HepG2 (cell line): Measurements from ENCODE around the gene BDP1. TPM values are rescaled to one million over a fixed set of nuclear protein-coding genes. Genes with fewer than 3 reads are reported as not detected.
A peak's percentile ranks its signal among the peaks of the same experiment; 100 is the strongest.

Experiments used
- ATF7-NPFF ChIP-seq: sonication (generic); formaldehyde crosslinking; IDR thresholded peaks from 2 replicates; pipeline ENCODE4 v1.8.1; 2023; ENCODE audit warnings: mild to moderate bottlenecking, low read depth, missing genetic modification reagents, moderate library complexity
- ELF3 ChIP-seq: IDR thresholded peaks from 2 replicates; pipeline ENCODE4 v1.6.1; 2016; ENCODE audit warnings: missing genetic modification reagents, missing compliant biosample characterization
- FIP1L1 ChIP-seq: fragments of 200-400 bp; formaldehyde crosslinking; IDR thresholded peaks from 2 replicates; pipeline ENCODE4 v1.6.1; 2018; ENCODE audit warnings: low read depth, mild to moderate bottlenecking, low read length, moderate library complexity, borderline replicate concordance; ENCODE audit not compliant: insufficient read depth
- FOXK1 ChIP-seq: sonication (generic); formaldehyde crosslinking; IDR thresholded peaks from 2 replicates; pipeline ENCODE4 v1.4.0; 2020; ENCODE audit warnings: low read depth, missing genetic modification reagents, borderline replicate concordance
- FOXK2 ChIP-seq: fragments of 450-650 bp; IDR thresholded peaks from 2 replicates; pipeline ENCODE4 v1.6.1; 2016
- NFKB2 ChIP-seq: sonication (generic); formaldehyde crosslinking; IDR thresholded peaks from 2 replicates; pipeline ENCODE4 v1.4.0; 2020; ENCODE audit warnings: missing genetic modification reagents, borderline replicate concordance
- RERE ChIP-seq: IDR thresholded peaks from 2 replicates; pipeline ENCODE4 v1.6.1; 2016; ENCODE audit warnings: low read depth, missing genetic modification reagents, missing compliant biosample characterization
- SKIL ChIP-seq: sonication (generic); formaldehyde crosslinking; IDR thresholded peaks from 2 replicates; pipeline ENCODE4 v1.8.0; 2022; ENCODE audit warnings: missing genetic modification reagents, mild to moderate bottlenecking, moderate library complexity, borderline replicate concordance
- ZIK1 ChIP-seq: sonication (generic); formaldehyde crosslinking; IDR thresholded peaks from 2 replicates; pipeline ENCODE4 v1.5.0; 2020; ENCODE audit warnings: mild to moderate bottlenecking, low read depth, missing genetic modification reagents, borderline replicate concordance
- ZNF687 ChIP-seq: sonication (generic); formaldehyde crosslinking; IDR thresholded peaks from 2 replicates; pipeline ENCODE4 v1.5.1; 2020; ENCODE audit warnings: mild to moderate bottlenecking, missing genetic modification reagents, moderate library complexity
- ZNF841 ChIP-seq: sonication (generic); formaldehyde crosslinking; IDR thresholded peaks from 2 replicates; pipeline ENCODE4 v1.8.1; 2023; ENCODE audit warnings: missing genetic modification reagents, borderline replicate concordance
- polyA plus RNA-seq, 8 experiments: library from polyadenylated mRNA; depleted of rRNA in 3 of 8; stranded (reverse) in 7 of 8; unstranded in 1 of 8; fragments of >200 nt; fragmentation: Illumina TruSeq in 4 of 8; extraction: Trizol in 4 of 8; gene quantifications; 2 replicates each; pipeline versions ENCODE4 v1.2.1 to v1.2.3, GENCODE V29; 2011 to 2016; ENCODE audit warnings: low read depth in 4 of 8, missing spikeins in 1 of 8, mixed read lengths in 1 of 8; ENCODE audit not compliant: insufficient read depth in 1 of 8
- total RNA-seq, 5 experiments: library from RNA; depleted of rRNA; stranded (reverse); fragments of >200 nt; fragmentation: Illumina TruSeq; extraction: Trizol; gene quantifications; 2 replicates each; pipeline ENCODE4 v1.2.3, GENCODE V29; 2016; ENCODE audit warnings: low read depth in 1 of 5
- TF ChIP-seq, protein P1 (sequence below): sonication (generic); formaldehyde crosslinking; IDR thresholded peaks from 2 replicates; pipeline ENCODE4 v1.5.0; 2020; ENCODE audit warnings: mild to moderate bottlenecking, low read depth, missing genetic modification reagents, borderline replicate concordance
- TF ChIP-seq, protein P2 (sequence below): sonication (generic); formaldehyde crosslinking; IDR thresholded peaks from 2 replicates; pipeline ENCODE4 v1.5.0; 2020; ENCODE audit warnings: mild to moderate bottlenecking, missing genetic modification reagents

BDP1 gene
- total and polyA plus RNA-seq, 2 of the 13 experiments (the other 11 are each of a cell fraction or from before 2014, with no cell fraction given), result 10.2 to 22.4 TPM

GRCh38 chr5:71455427-71456361, at the start of gene BDP1 (continued):
- TF ChIP-seq, protein P1, sequence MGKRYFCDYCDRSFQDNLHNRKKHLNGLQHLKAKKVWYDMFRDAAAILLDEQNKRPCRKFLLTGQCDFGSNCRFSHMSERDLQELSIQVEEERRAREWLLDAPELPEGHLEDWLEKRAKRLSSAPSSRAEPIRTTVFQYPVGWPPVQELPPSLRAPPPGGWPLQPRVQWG (CRISPR knock-in tag), result no peak
- peak; percentile 92; the same call in 1 of the 2 replicates for TF ChIP-seq FOXK1
- no peak for TF ChIP-seq ZNF841 (CRISPR knock-in tag)
- no peak for TF ChIP-seq FOXK2
- TF ChIP-seq SKIL (CRISPR knock-in tag), result no peak
- TF ChIP-seq, protein P2, sequence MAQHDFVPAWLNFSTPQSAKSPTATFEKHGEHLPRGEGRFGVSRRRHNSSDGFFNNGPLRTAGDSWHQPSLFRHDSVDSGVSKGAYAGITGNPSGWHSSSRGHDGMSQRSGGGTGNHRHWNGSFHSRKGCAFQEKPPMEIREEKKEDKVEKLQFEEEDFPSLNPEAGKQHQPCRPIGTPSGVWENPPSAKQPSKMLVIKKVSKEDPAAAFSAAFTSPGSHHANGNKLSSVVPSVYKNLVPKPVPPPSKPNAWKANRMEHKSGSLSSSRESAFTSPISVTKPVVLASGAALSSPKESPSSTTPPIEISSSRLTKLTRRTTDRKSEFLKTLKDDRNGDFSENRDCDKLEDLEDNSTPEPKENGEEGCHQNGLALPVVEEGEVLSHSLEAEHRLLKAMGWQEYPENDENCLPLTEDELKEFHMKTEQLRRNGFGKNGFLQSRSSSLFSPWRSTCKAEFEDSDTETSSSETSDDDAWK (CRISPR knock-in tag), result no peak
- no peak for TF ChIP-seq FIP1L1
- TF ChIP-seq NFKB2 (CRISPR knock-in tag), result peak; percentile 93; the same call in 1 of the 2 replicates
- TF ChIP-seq RERE, result 0 out of 2 replicates have a peak, but pooled peaks have one; percentile 24
- TF ChIP-seq ZIK1 (CRISPR knock-in tag), result no peak
- peak; percentile 11; the same call in 1 of the 2 replicates for TF ChIP-seq ELF3 (CRISPR knock-in tag)
- peak; percentile 89 for TF ChIP-seq ZNF687 (CRISPR knock-in tag)
- TF ChIP-seq ATF7-NPFF (CRISPR knock-in tag), result peak; percentile 38; the same call in 1 of the 2 replicates
